ENCODE data around the gene SERINC5.
"Not testable (repeated sequence)": the region's sequence is repeated elsewhere in the genome, so short reads cannot be mapped to it uniquely, and the experiment has no call there.

SERINC5 gene

GRCh38 chr5:80117446-80117845 lies 138.4 kb downstream of the SERINC5 start:
- Histone ChIP-seq H3K36me3 (no peaks in the 10 kb centered on the region), H3K4me3 (ENCODE audit: low read depth in 1 of 2, low read length in 1 of 2) (no peak overlapping the region), H3K27me3 (no peaks in the 10 kb centered on the region), H3K4me1 (ENCODE audit: control insufficient read depth in 1 of 2, insufficient read depth in 1 of 2, low read depth in 1 of 2, low read length in 1 of 2) (peaks cover under 1 to 4% of the 10 kb centered on the region in 2 experiments), H3K9me3 (no peaks in the 10 kb centered on the region), H3K27ac (no peak overlapping the region)
- TF ChIP-seq CTCF (IDR thresholded peaks at IDR 0.05), result no peak

GRCh38 chr5:80116465-80116864 lies 139.4 kb downstream of the SERINC5 start:
- Histone ChIP-seq H3K9me3 (no peaks in the 10 kb centered on the region), H3K36me3 (no peaks in the 10 kb centered on the region), H3K27me3 (no peaks in the 10 kb centered on the region), H3K4me3 (ENCODE audit: low read depth in 1 of 2, low read length in 1 of 2) (no peak overlapping the region), H3K27ac (no peak overlapping the region), H3K4me1 (ENCODE audit: control insufficient read depth in 1 of 2, insufficient read depth in 1 of 2, low read depth in 1 of 2, low read length in 1 of 2) (no peaks in the 10 kb centered on the region)
- no peak for TF ChIP-seq CTCF (IDR thresholded peaks at IDR 0.05)

GRCh38 chr5:80116000-80116399 lies 139.8 kb downstream of the SERINC5 start:
- Histone ChIP-seq H3K9me3 (no peaks in the 10 kb centered on the region), H3K27me3 (no peaks in the 10 kb centered on the region), H3K36me3 (no peaks in the 10 kb centered on the region), H3K27ac (no peak overlapping the region), H3K4me1 (ENCODE audit: control insufficient read depth in 1 of 2, insufficient read depth in 1 of 2, low read depth in 1 of 2, low read length in 1 of 2) (no peaks in the 10 kb centered on the region), H3K4me3 (ENCODE audit: low read depth in 1 of 2, low read length in 1 of 2) (no peak overlapping the region)
- TF ChIP-seq CTCF (IDR thresholded peaks at IDR 0.05), result no peak

GRCh38 chr5:80114860-80115259 lies 141.0 kb downstream of the SERINC5 start:
- H3K9me3 ChIP-seq, result no peaks in the 10 kb centered on the region
- H3K4me3 ChIP-seq (ENCODE audit: low read depth in 1 of 2, low read length in 1 of 2), result no peak overlapping the region
- TF ChIP-seq CTCF (IDR thresholded peaks at IDR 0.05), result no peak
- no peaks in the 10 kb centered on the region for H3K36me3 ChIP-seq
- no peaks in the 10 kb centered on the region for H3K27me3 ChIP-seq
- H3K27ac ChIP-seq, result no peak overlapping the region
- H3K4me1 ChIP-seq (ENCODE audit: control insufficient read depth in 1 of 2, insufficient read depth in 1 of 2, low read depth in 1 of 2, low read length in 1 of 2), result no peaks in the 10 kb centered on the region

- H3K4me3 ChIP-seq (ENCODE audit: low read depth in 1 of 2, low read length in 1 of 2); H3K27ac ChIP-seq; H3K4me1 ChIP-seq (ENCODE audit: control insufficient read depth in 1 of 2, insufficient read depth in 1 of 2, low read depth in 1 of 2, low read length in 1 of 2); H3K27me3 ChIP-seq; H3K36me3 ChIP-seq; H3K9me3 ChIP-seq: not testable (repeated sequence)
These were observed 144.4 kb downstream of the SERINC5 start for GRCh38 chr5:80111376-80111990.

GRCh38 chr5:80109646-80110478 lies 146.0 kb downstream of the SERINC5 start:
- Histone ChIP-seq H3K27me3 (no peaks in the 10 kb centered on the region), H3K27ac (no peak overlapping the region), H3K9me3 (no peaks in the 10 kb centered on the region), H3K4me1 (ENCODE audit: control insufficient read depth in 1 of 2, insufficient read depth in 1 of 2, low read depth in 1 of 2, low read length in 1 of 2) (no peaks in the 10 kb centered on the region), H3K36me3 (no peaks in the 10 kb centered on the region), H3K4me3 (ENCODE audit: low read depth in 1 of 2, low read length in 1 of 2) (no peak overlapping the region)
- TF ChIP-seq CTCF (IDR thresholded peaks at IDR 0.05), result no peak
